HG03469 (cell line): ENCODE measurements around the gene PRPSAP1.

Source experiments
- ATAC-seq: cut with Tn5 transposase; IDR thresholded peaks from one replicate; pipeline ENCODE4 v1.9.1; 2021; ENCODE audit warnings: mild to moderate bottlenecking, moderate library complexity, moderate number of reproducible peaks; ENCODE audit not compliant: unreplicated experiment

The PRPSAP1 gene

GRCh38 chr17:76278952-76279741 lies 74.6 kb downstream of the PRPSAP1 start:
- ATAC-seq = no peak

- ATAC-seq = no peak
Measured at GRCh38 chr17:76278268-76278908, 75.3 kb downstream of the PRPSAP1 start.

GRCh38 chr17:76277300-76278267 lies 76.1 kb downstream of the PRPSAP1 start:
- no peak for ATAC-seq

DNA sequence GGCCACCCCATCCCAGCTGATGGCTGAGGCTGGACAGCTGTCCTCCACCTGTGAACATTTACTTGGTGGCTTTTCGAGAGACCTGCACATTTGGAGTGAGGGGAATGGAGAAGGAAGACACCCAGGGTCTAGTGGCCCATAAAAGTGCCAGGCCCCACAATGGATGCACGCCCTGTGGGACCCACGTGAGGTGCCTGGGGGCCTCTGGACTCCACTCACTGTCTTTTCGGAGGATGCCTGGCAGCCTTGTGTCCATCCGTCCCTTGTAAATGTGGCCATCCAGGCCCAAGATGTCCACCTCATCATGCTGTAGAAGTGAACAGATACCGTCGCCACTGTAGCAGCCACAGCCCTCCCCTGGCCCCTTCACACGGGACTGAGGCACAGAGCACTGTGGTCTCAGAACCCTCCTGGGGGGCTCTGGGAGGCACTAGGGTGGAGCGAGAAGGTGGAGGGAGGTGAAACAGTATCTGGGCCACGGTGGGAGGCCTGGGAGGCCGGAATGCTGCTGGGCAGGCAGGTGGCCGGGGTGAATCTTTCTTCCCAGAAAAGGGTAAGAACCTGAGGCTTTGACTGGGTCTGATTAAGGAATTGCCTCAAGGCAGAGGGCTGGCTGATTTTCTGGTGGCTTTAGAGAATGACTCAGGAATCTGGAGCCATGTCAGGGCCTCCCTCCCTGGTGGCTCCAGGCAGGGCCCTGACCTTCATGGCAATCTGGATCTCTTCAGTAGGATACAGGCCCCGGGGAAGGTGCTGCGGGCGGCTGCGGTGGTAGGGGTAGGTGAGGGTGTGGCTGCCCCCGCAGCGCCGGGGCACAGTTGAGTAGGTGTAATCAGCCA lies 77.0 kb downstream of the PRPSAP1 start:
- no peak for ATAC-seq

DNA sequence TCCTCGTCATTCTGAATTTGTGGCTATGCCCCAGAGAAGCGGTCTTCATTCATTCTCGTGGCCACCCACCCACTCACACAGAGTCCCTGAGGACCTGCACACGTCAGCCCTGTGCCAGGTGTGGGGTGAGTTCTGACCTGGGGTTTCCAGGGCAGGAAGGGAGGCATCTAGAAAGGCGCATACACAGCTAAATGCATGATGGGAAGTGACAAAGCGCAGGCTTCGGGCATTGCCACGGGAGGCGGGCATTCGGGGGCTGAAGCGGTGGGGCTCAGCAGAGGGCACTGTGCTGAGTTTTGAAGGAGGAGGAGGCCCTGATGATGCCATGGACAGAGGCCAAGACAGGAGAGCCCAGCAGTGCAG lies 77.7 kb downstream of the PRPSAP1 start:
- no peak for ATAC-seq

DNA sequence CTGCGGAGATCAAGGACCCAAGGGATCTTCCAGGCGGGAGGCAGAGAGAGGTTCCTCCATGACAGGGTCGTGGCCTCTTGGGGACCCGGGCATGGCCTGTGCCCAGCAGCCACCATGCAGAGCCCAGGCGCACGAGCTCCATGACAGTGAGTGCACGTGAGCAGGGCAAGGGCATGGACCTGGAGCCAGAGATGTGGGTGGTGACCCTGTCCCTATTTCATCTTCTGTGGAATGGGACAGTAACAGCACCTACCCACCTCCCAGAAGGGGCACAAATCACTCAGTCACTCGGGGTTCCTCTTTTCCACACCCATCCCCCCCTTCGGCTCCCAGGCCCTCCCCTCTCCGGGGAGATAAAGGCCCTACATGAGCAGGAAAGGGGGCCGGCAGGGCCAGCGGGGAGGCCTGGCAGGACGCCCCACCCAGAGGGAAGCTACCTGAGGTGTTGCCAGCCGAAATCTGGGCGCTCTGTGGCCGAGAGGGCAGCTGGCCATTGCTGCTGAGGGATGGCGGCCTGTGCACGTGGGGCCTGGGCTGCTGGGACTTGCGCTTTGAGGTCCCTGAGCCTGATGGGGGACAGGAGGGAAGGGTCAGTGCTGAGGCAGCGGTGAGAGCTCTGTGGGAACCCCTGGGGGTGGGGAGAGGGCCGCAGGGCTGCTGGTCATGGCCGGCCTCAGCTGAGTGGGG lies 78.2 kb downstream of the PRPSAP1 start:
- ATAC-seq = no peak

- ATAC-seq = no peak
Measured at GRCh38 chr17:76274112-76274956, 79.4 kb downstream of the PRPSAP1 start.

- no peak for ATAC-seq
Measured at GRCh38 chr17:76273445-76274111, 80.1 kb downstream of the PRPSAP1 start.

- ATAC-seq = no peak
Measured at GRCh38 chr17:76272541-76273444, 80.9 kb downstream of the PRPSAP1 start.

- no peak for ATAC-seq
Measured at GRCh38 chr17:76271669-76272540, 81.8 kb downstream of the PRPSAP1 start.

GRCh38 chr17:76270770-76271668 lies 82.7 kb downstream of the PRPSAP1 start:
- ATAC-seq = no peak

DNA sequence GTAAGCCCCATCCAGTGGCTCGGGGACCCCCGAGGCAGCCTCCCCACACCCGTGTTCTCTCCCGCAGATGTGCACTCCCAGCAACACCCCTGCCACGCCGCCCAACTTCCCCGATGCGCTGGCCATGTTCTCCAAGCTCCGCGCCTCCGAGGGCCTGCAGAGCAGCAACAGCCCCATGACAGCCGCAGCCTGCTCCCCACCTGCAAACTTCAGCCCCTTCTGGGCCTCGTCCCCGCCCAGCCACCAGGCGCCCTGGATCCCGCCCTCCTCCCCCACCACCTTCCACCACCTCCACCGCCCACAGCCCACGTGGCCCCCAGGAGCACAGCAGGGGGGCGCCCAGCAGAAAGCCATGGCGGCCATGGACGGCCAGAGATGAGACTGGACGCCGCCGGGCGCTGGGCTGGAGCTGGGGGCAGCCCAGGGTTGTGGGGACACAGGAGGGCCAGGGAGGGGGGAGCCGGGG lies 83.6 kb downstream of the PRPSAP1 start:
- no peak for ATAC-seq

DNA sequence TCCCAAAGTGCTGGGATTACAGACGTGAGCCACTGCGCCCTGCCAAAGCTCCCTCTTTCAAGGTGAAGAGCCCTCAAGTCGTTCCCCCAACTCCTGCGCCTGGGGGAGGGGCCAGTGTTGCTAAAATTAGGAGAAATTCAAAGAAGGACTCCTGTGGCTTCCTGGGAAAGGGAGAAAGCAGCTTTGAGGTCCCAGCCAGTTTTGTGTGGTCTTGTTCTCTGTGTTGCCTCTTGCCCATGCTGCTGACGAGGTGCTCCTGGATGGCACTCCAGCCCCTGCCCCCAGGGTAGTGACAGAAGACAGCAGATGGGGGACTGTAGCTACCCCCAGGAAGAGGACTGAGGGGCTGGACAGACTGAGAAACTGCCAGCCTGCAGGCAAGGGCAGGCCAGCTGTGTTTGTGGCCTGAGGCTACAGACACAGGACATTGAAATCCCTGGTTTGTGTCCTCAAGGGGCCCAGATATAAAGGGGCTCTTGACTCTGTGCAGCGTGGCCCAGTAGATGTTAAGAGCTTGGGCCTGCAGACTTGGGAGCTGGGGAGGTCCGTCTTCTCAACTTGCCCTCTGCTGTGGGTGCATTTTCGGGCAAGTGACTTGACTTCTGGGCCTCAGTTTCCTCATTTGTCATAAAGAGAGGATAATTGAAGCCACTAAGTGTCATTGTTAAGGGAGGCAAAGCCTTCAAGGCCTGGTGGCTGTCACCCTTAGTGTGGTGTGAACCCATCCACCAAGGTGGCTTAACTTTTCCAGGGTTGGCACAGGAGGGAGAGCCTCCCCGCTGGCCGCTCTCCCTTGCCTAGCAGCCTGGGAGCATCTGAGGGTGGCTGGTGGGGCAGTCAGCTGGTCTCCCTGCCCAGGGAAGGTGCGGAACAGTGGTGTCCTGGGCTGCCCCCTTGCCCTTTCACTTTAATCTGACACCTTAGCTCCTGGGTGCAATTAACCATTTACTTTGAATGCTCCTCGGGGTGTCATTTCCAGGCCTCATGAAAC lies 84.4 kb downstream of the PRPSAP1 start:
- no peak for ATAC-seq
